PFSK-1 (cell line): Measurements from ENCODE around the gene LIME1.

Source experiments
- TAF1 ChIP-seq: IDR thresholded peaks from 2 replicates; pipeline ENCODE4 v1.6.1; 2012; ENCODE audit warnings: low read length, control low read depth, borderline replicate concordance; ENCODE audit not compliant: insufficient read depth
- TF ChIP-seq, protein P1 (sequence below), 2 experiments: IDR thresholded peaks; 2 replicates each; pipeline versions ENCODE4 v1.6.1 to v1.8.0; 2011 to 2012; ENCODE audit warnings: low read depth in 2 of 2, low read length in 2 of 2, control low read depth in 1 of 2, inconsistent platforms in 1 of 2, mild to moderate bottlenecking in 1 of 2, moderate library complexity in 1 of 2; ENCODE audit not compliant: insufficient read depth in 1 of 2

- TF ChIP-seq, protein P1, sequence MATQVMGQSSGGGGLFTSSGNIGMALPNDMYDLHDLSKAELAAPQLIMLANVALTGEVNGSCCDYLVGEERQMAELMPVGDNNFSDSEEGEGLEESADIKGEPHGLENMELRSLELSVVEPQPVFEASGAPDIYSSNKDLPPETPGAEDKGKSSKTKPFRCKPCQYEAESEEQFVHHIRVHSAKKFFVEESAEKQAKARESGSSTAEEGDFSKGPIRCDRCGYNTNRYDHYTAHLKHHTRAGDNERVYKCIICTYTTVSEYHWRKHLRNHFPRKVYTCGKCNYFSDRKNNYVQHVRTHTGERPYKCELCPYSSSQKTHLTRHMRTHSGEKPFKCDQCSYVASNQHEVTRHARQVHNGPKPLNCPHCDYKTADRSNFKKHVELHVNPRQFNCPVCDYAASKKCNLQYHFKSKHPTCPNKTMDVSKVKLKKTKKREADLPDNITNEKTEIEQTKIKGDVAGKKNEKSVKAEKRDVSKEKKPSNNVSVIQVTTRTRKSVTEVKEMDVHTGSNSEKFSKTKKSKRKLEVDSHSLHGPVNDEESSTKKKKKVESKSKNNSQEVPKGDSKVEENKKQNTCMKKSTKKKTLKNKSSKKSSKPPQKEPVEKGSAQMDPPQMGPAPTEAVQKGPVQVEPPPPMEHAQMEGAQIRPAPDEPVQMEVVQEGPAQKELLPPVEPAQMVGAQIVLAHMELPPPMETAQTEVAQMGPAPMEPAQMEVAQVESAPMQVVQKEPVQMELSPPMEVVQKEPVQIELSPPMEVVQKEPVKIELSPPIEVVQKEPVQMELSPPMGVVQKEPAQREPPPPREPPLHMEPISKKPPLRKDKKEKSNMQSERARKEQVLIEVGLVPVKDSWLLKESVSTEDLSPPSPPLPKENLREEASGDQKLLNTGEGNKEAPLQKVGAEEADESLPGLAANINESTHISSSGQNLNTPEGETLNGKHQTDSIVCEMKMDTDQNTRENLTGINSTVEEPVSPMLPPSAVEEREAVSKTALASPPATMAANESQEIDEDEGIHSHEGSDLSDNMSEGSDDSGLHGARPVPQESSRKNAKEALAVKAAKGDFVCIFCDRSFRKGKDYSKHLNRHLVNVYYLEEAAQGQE (IDR thresholded peaks at IDR 0.05; ENCODE audit: insufficient read depth in 1 of 2, low read depth in 2 of 2, low read length in 2 of 2), result no peak
- TF ChIP-seq TAF1, result no peak
These were observed 12.4 kb downstream of the LIME1 start for GRCh38 chr20:63748934-63749270.
